Right ventricle myocardium superior (tissue), 1 donor: Measurements from ENCODE around the gene DSP. TPM values are rescaled to one million over a fixed set of nuclear protein-coding genes. Genes with fewer than 3 reads are reported as not detected.

Experiments used
- ATAC-seq: fragments of 200-7000 bp; cut with Tn5 transposase; one replicate; pipeline ENCODE4 v1.9.1; 2020; ENCODE audit warnings: mild to moderate bottlenecking; ENCODE audit not compliant: poor library complexity
- DNase-seq: peaks from one replicate; pipeline ENCODE4 v3.0.0-alpha.2; 2020
- intact Hi-C: fragments of 100-400 bp; cut with DNase I; formaldehyde crosslinking; loops from one replicate; pipeline ENCODE4 v1.11.2; 2022
- total RNA-seq: library from RNA; stranded (reverse); fragmentation: NEBNext Ultra II Directional; extraction: Animal tissue kit (Norgen Biotek cat#: 25700); gene quantifications from one replicate; pipeline ENCODE4 v1.2.1, GENCODE V29; 2021
- donor health status: DM: no; HTN: yes; CAD: no; lungs with severe emphysema.

Gene DSP
- total RNA-seq, 1 donor from 2014 or later, result 350 TPM

DNA sequence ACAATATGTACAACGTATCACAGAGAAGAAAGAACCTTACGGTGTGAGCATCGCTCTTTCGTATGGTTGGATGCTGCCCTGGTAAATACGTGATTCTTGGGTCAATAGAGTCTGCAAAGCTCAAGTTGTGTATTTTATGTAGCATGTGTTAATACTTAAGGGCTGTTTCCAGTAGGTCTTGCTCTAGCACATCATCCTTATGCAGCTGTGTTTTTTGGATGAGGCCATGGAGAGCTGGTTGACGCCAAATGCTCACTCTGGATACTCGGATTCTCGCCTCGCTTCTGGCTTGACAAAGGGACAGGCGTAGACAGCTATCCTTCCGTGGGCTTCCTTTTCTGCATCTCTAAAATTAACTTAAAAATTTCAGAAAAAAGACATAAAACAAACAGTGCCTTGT lies 87.4 kb downstream of the DSP start:
- intact Hi-C loops, result no loop called here
- DNase-seq (no peak), ATAC-seq (no peak)

DNA sequence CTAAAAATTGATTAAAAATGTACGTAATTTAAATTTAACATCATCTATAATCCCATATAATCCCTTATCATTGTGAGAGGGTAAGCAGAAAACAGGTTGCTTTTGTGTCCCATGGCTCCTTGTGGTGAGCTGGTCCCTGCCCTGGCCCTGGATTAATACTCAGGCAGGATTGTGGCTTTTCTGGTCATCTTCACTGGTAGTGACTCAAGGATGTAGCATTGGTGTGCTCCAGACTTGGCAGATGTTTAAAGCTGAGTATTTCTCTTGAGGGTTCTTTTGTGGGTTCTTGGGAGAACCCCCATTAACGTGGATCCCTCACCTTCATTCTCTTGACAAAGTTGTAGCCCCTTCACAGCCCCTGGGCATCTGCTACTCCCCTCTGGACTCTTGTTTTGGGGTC lies 87.8 kb downstream of the DSP start:
- no peak for ATAC-seq
- no peak for DNase-seq
- intact Hi-C loops, result no loop called here

DNA sequence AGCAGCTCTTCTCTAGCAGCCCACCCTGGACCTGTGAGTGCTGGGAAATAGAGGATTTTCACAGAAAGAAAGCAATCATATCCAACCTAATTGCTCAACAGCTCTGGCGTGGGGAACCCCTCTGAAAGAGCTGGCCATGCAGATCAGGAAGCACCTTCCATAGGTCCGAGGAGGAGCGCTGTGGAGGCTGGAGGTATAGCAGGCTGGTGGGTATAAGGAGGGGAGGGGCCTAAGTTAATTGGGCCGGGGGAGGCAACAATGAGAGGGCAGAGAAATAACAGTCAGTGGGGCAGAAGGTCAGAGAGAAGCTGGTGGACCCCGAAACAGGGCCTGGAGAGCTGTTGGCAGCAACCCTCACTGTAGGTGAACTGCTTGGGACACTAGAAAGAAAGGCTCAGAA lies 89.3 kb downstream of the DSP start:
- intact Hi-C loops, result no loop called here
- DNase-seq (no peak), ATAC-seq (no peak)

DNA sequence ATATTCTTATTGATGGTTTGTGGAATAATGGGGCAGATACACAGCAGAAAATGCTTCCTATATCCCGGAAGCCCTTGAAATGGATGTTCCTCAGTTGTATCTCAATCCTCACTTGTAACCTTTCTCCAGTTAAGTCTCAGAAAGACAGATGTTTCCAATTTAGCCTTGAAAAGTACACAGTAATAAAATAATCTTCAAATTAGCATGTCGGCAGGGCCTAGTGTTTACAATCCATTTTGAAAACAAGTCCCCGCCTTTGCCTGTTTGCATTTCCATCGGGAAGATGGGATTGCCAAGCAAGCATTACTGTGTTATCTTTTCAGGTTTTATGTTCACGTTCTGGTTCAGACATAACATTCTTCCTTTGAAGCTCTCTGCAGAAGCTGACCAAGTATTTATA lies 90.0 kb downstream of the DSP start:
- DNase-seq, result no peak
- ATAC-seq, result no peak
- intact Hi-C loops, result no loop called here

DNA sequence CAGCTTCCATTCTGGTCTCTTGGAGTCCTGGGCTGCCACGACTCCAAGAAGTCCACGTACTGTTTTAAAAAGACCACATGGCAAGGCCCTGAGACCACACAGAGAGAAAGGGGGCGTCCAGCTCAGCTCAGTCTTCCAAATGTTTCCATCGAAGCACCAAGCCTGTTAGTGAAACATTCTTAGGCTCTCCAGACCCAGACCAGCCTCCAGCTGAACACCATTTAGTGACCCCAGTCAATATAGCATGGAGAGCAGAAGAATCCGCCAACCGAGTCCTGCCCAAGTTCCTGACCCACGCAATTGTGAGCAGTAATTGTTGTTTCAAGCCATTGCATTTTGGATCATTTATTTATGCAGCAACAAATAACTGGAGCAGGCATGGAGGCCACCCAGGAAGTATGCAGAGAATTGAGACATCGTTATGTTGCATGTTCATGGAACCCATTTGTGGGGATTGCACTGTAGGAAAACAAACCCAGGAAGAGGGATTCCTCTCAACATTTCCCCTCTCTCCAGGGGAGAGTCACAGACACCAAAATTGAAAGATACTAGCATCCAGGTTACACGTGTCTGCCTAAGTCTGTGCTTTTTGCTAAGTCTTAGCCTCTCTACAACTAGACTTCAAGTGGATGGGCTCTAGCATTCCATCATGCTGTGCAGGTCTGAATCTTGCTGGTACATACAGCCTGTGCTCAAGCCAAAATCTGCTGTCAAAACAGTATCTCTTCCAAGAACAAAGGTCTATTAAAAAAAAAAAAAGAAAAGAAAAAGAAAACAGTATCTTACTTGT lies 91.2 kb downstream of the DSP start:
- ATAC-seq (no peak), DNase-seq (no peak)
- intact Hi-C loops, result no loop called here

DNA sequence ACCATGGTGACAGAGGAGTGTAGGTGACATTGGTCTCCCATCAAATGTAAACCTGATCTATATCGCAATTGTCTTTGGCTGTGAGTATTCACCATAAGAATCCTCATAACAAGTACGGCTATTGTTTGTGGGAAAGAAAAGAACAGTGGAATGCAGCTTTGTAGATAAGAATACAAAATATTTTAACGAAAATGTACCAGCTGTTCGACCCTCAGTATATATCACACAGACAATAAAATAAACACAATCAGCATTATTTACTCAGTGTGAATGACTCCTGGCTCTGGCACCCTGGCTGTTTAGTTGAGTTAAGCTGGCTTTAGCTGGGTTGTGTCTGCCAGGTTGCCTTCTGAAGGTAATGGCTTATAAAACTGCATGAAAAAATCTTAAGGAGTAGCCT lies 91.9 kb downstream of the DSP start:
- DNase-seq, result no peak
- no peak for ATAC-seq
- intact Hi-C loops, result no loop called here

DNA sequence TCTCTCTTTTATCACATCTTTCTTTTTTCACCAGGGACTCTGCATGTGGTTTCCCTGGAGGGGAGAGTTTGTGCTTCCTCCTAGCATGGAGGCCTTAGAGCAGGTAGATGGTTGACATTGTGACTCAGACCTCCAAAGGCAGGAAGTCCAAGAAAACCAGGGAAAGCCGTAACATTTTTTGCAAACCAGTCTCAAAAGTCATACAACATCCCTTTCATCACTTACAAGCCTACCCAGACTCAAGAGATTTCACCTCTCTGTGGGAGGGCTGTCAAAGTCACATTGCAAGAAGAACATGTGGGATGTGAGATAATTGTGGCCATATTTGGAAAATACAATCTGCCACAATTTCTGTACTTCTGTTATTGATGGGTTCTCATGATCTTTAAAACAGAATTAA lies 94.7 kb downstream of the DSP start:
- ATAC-seq (no peak), DNase-seq (no peak)
- intact Hi-C loops, result no loop called here

Other genes with a start within 250 kb of the DSP start
- 47.5 TPM for gene SSR1, start 228.5 kb upstream of the DSP start, total RNA-seq
- not detected for gene CAGE1, start 151.9 kb upstream of the DSP start, total RNA-seq
- gene RIOK1, start 151.9 kb upstream of the DSP start, total RNA-seq, result 8.4 TPM
- gene SNRNP48, start 48.5 kb downstream of the DSP start, total RNA-seq, result 17.5 TPM
- 2.6 TPM for gene BMP6, start 184.4 kb downstream of the DSP start, total RNA-seq